ENCODE results near the gene MTG1.

Gene MTG1

GRCh38 chr10:133403359-133403758 is 9.4 kb downstream of the MTG1 start:
- Mint-ChIP-seq H3K4me3 (no peak overlapping the region), H3K36me3 (ENCODE audit: low read depth) (peaks cover 81% of the 10 kb centered on the region), H3K4me1 (no peaks in the 10 kb centered on the region), H3K27ac (no peak overlapping the region), H3K27me3 (ENCODE audit: low read depth) (no peaks in the 10 kb centered on the region), H3K9me3 (peaks cover 19% of the 10 kb centered on the region)
- TF ChIP-seq CTCF (IDR thresholded peaks at IDR 0.05; ENCODE audit: unreplicated experiment in 3 of 3): no peak

- no peak for TF ChIP-seq CTCF (IDR thresholded peaks at IDR 0.05; ENCODE audit: unreplicated experiment in 3 of 3)
- peaks cover 81% of the 10 kb centered on the region for H3K36me3 Mint-ChIP-seq (ENCODE audit: low read depth)
- no peak overlapping the region for H3K27ac Mint-ChIP-seq
- H3K9me3 Mint-ChIP-seq: peaks cover 23% of the 10 kb centered on the region
- no peaks in the 10 kb centered on the region for H3K4me1 Mint-ChIP-seq
- H3K4me3 Mint-ChIP-seq: no peak overlapping the region
- no peaks in the 10 kb centered on the region for H3K27me3 Mint-ChIP-seq (ENCODE audit: low read depth)
Observed at GRCh38 chr10:133403784-133404183, 9.8 kb downstream of the MTG1 start.

DNA sequence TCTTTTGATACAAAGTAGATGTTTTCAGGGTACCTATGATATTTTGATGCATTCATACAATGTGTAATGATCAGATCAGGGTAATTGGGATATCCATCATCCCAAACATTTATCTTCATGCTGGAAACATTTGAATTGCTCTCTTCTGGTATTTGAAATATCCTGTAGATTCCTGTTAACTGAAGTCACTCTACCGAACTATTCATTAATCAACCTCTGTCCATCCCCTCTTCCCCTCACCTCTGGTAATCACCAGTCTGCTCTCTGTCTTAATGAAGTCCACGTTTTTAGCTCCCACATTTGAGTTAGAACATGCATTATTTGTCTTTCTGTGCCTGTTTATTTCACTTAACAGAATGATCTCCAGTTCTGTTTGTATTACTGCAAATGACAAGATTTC is 11.3 kb downstream of the MTG1 start:
- Mint-ChIP-seq H3K36me3 (ENCODE audit: low read depth) (peaks cover 87% of the 10 kb centered on the region), H3K4me3 (no peak overlapping the region), H3K9me3 (peaks cover 35% of the 10 kb centered on the region), H3K4me1 (no peaks in the 10 kb centered on the region), H3K27me3 (ENCODE audit: low read depth) (no peaks in the 10 kb centered on the region), H3K27ac (no peak overlapping the region)
- TF ChIP-seq CTCF (IDR thresholded peaks at IDR 0.05; ENCODE audit: unreplicated experiment in 3 of 3): no peak

DNA sequence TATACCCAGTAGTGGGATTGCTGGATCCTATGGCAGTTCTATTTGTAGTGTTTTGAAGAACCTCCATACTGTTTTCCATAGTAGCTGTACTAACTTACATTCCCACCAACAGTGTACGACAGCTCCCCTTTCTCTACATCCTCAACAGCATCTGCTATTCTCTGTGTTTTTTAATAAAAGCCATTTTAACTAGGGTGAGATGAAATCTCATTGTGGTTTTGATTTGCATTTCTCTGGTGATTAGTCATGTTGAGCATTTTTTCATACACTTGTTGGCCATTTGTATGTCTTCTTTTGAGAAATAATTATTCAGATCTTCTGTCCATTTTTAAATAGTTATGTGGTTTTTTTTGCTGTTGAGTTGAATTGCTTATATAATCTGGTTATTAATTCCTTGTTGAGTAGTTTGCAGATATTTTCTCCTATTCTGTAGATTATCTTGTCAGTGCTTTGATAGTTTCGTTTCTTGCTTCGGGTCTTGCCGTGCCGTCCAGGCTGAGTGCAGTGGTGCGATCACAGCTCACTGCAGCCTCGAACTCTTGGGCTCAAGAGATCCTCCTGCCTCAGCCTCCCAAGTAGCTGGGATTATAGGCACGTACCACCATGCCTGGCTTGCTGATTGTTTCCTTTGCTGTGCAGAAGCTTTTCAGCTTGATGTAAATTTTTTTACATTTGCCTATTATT is 12.0 kb downstream of the MTG1 start:
- Mint-ChIP-seq H3K27ac (no peak overlapping the region), H3K4me3 (no peak overlapping the region), H3K36me3 (ENCODE audit: low read depth) (peaks cover 90% of the 10 kb centered on the region), H3K27me3 (ENCODE audit: low read depth) (no peaks in the 10 kb centered on the region), H3K9me3 (peaks cover 42% of the 10 kb centered on the region), H3K4me1 (no peaks in the 10 kb centered on the region)
- TF ChIP-seq CTCF (IDR thresholded peaks at IDR 0.05; ENCODE audit: unreplicated experiment in 3 of 3): no peak

GRCh38 chr10:133411523-133412380 is 17.8 kb downstream of the MTG1 start:
- H3K4me1 Mint-ChIP-seq: no peaks in the 10 kb centered on the region
- no peak overlapping the region for H3K4me3 Mint-ChIP-seq
- peaks cover 70% of the 10 kb centered on the region for H3K9me3 Mint-ChIP-seq
- TF ChIP-seq CTCF (IDR thresholded peaks at IDR 0.05; ENCODE audit: unreplicated experiment in 3 of 3): no peak
- no peaks in the 10 kb centered on the region for H3K27me3 Mint-ChIP-seq (ENCODE audit: low read depth)
- H3K27ac Mint-ChIP-seq: no peak overlapping the region
- H3K36me3 Mint-ChIP-seq (ENCODE audit: low read depth): peaks cover 95% of the 10 kb centered on the region

All from nephron (organoid).